GM12875 (cell line): Measurements from ENCODE around the gene PLCG1.

Source experiments
- H3K4me3 ChIP-seq: one replicate; pipeline ENCODE4 v1.5.1; 2011; ENCODE audit warnings: low read depth, low read length, control low read depth
- CTCF ChIP-seq: IDR thresholded peaks from 2 replicates; pipeline ENCODE4 v1.5.1; 2011; ENCODE audit warnings: low read depth, mild to moderate bottlenecking, control low read depth, inconsistent platforms, low read length, moderate library complexity, borderline replicate concordance; ENCODE audit not compliant: insufficient read depth

Gene PLCG1

GRCh38 chr20:41204304-41205265 lies 67.2 kb downstream of the PLCG1 start:
- H3K4me3 ChIP-seq = no peak overlapping the region
- TF ChIP-seq CTCF = no peak

- no peak for TF ChIP-seq CTCF
- H3K4me3 ChIP-seq = no peak overlapping the region
Measured at GRCh38 chr20:41205313-41205712, 68.0 kb downstream of the PLCG1 start.

- TF ChIP-seq CTCF = no peak
- H3K4me3 ChIP-seq = no peak overlapping the region
Measured at GRCh38 chr20:41213150-41213820, 75.9 kb downstream of the PLCG1 start.

GRCh38 chr20:41214202-41214601 lies 76.9 kb downstream of the PLCG1 start:
- H3K4me3 ChIP-seq = no peak overlapping the region
- TF ChIP-seq CTCF = no peak

GRCh38 chr20:41214666-41215065 lies 77.3 kb downstream of the PLCG1 start:
- TF ChIP-seq CTCF = no peak
- no peak overlapping the region for H3K4me3 ChIP-seq

- H3K4me3 ChIP-seq = no peak overlapping the region
- no peak for TF ChIP-seq CTCF
Measured at GRCh38 chr20:41217422-41217821, 80.1 kb downstream of the PLCG1 start.

GRCh38 chr20:41218466-41218865 lies 81.1 kb downstream of the PLCG1 start:
- no peak overlapping the region for H3K4me3 ChIP-seq
- TF ChIP-seq CTCF = no peak
